ENCODE measurements around the gene WDR37. TPM values are rescaled to one million over a fixed set of nuclear protein-coding genes. Genes with fewer than 3 reads are reported as not detected.

The WDR37 gene
- total and polyA plus RNA-seq, 9 of the 15 experiments (the other 6 are each of a cell fraction or from before 2014, with no cell fraction given) = 2.3 to 11.6 (median 6.7) TPM

GRCh38 chr10:1083581-1083980 lies 27.4 kb downstream of the WDR37 start:
- H3K4me2 ChIP-seq (ENCODE audit: insufficient read depth, low read length) = no peak overlapping the region
- ChIA-PET CTCF (ENCODE audit: low intra/inter-chr PET ratio) (no interaction called here), POLR2A (interaction anchor here (0.5 kb wide), 2 partner anchors 18 to 33 kb away, joined by 3 read pairs; no protein-coding TSS in a partner anchor)
- H3K9me3 ChIP-seq (replicated peaks; ENCODE audit: control insufficient read depth, insufficient read depth, low read depth, low read length) = no peaks in the 10 kb centered on the region
- TF ChIP-seq CREB5 (CRISPR knock-in tag; IDR thresholded peaks at IDR 0.05) (no peak), HMG20B (CRISPR knock-in tag; IDR thresholded peaks at IDR 0.05) (no peak), IRF2 (CRISPR knock-in tag; IDR thresholded peaks at IDR 0.05) (no peak), CHD2 (IDR thresholded peaks at IDR 0.05; ENCODE audit: low read depth, low read length) (no peak), C11orf30 (IDR thresholded peaks at IDR 0.05; ENCODE audit: low read depth) (no peak), ARNT (IDR thresholded peaks at IDR 0.05) (no peak), DIDO1 (tag; IDR thresholded peaks at IDR 0.05; ENCODE audit: low read depth) (no peak)
- no TSS peak for BruUV-seq (replicated peaks)
- in situ Hi-C loops (cut with MboI) = no loop called here
- H3K9me1 ChIP-seq (ENCODE audit: control insufficient read depth, insufficient read depth, low read length) = no peaks in the 10 kb centered on the region
- H2AFZ ChIP-seq (ENCODE audit: low read depth, low read length) = no peak overlapping the region
- H3K79me2 ChIP-seq (ENCODE audit: control insufficient read depth, insufficient read depth, low read length) = no peaks in the 10 kb centered on the region
- no peaks in the 10 kb centered on the region for H3K27me3 ChIP-seq (ENCODE audit: control insufficient read depth in 2 of 2, insufficient read depth in 2 of 2, low read length in 2 of 2)
- intact Hi-C loops (cut with micrococcal nuclease) = no loop called here
- no peak for ATAC-seq
- no peak for FAIRE-seq
- H3K4me1 ChIP-seq (replicated peaks in 1 of 2; ENCODE audit: control insufficient read depth in 2 of 2, insufficient read depth in 2 of 2, low read length in 2 of 2) = no peaks in the 10 kb centered on the region
- no peak overlapping the region for H3K4me3 ChIP-seq
- no peak overlapping the region for H3K9ac ChIP-seq (ENCODE audit: insufficient read depth in 1 of 2, low read depth in 2 of 2, low read length in 2 of 2)
- no peak overlapping the region for H3K27ac ChIP-seq (ENCODE audit: extremely low read depth, low read depth, low read length)
- 91% methylated on average over 17 of the region's 17 CpGs for WGBS (ENCODE audit: insufficient coverage, low coverage, missing lambda C conversion rate)
- DNase-seq (ENCODE audit: extremely low read depth in 1 of 4, low spot score in 3 of 4) = no peak
- peaks cover 67% of the 10 kb centered on the region for H3K36me3 ChIP-seq (ENCODE audit: control insufficient read depth, insufficient read depth, low read length)
- H4K20me1 ChIP-seq (replicated peaks; ENCODE audit: control insufficient read depth, insufficient read depth, low read length) = 0 out of 2 replicates have a peak, but pooled peaks cover 3% of the 10 kb centered on the region

Data from K562 (cell line).